Stimulated activated CD4-positive, alpha-beta T cell treated with anti-CD3 and anti-CD28 coated beads, Interleukin-4, amount 100 ng/mL, for 1 hour (primary cell): ENCODE measurements around the gene B3GNT8.
"Not testable (repeated sequence)": the region's sequence is repeated elsewhere in the genome, so short reads cannot be mapped to it uniquely, and the experiment has no call there.

Source experiments
- DNase-seq: peaks from one replicate; pipeline ENCODE4 v3.0.0-alpha.2; 2020

Gene B3GNT8, protein sequence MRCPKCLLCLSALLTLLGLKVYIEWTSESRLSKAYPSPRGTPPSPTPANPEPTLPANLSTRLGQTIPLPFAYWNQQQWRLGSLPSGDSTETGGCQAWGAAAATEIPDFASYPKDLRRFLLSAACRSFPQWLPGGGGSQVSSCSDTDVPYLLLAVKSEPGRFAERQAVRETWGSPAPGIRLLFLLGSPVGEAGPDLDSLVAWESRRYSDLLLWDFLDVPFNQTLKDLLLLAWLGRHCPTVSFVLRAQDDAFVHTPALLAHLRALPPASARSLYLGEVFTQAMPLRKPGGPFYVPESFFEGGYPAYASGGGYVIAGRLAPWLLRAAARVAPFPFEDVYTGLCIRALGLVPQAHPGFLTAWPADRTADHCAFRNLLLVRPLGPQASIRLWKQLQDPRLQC

DNA sequence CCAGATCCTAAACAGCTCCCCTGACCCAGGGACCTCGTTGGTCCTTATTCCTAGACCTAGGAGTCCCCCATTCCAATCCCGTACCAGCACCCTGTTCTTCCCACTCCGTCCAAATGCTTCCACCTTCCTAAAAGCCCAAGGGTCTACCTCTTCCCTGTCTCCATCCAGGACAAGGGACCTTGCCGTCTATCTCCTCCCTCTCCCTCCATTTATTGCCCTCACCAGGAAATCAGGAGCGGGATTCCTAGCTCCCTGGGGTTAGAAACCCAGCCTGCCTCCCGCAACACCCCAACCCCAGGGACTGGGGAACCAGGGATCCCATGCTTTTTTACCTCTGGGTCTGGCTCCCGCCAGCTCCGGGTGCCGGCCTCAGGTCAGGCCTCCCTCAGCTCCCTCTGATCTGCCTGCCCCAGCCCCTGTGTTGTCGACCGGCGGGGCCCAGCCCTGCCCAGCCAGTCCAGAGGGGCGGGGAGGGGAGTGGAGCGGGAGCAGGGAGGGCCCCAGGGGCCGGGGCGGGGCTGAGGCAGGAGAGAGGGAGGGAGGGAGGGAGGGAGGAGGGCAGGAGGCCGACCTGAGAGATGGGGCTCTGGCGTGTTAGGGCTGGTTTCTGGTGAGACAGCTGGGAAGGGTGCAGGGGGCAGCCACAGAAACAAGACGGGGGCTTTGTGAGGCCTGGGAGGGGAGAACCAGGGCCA lies at the start of gene B3GNT8:
Gene B3GNT8, minus strand, starts transcription at position 423 of the 695 bp plus-strand sequence. CDS start 596 bp downstream, outside the sequence.
- DNase-seq, result peak; percentile 45

GRCh38 chr19:41476583-41476982 lies 49.4 kb upstream of the B3GNT8 start:
- DNase-seq, result no peak

GRCh38 chr19:41463257-41464256 lies 36.4 kb upstream of the B3GNT8 start:
- not testable (repeated sequence) for DNase-seq

DNA sequence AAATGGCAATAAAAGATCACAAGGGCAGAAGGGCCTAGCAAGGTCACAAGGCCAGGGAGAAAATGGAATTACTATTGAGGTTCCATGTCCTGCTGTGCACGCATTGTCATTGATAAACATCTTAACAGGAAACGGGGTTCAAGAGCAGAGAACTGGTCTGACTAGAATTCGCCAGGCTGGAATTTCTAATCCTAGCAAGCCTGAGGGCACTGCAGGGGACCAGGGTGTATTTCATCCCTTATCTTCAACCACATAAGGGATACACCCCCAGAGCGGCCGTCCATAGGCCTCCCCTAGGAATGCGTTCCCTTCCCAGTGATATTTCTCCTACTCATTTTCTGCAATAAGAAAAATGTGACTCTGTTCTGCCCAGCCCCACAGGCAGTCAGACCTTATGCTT lies 35.3 kb upstream of the B3GNT8 start:
- no peak for DNase-seq

GRCh38 chr19:41457241-41457640 lies 30.1 kb upstream of the B3GNT8 start:
- no peak for DNase-seq

DNA sequence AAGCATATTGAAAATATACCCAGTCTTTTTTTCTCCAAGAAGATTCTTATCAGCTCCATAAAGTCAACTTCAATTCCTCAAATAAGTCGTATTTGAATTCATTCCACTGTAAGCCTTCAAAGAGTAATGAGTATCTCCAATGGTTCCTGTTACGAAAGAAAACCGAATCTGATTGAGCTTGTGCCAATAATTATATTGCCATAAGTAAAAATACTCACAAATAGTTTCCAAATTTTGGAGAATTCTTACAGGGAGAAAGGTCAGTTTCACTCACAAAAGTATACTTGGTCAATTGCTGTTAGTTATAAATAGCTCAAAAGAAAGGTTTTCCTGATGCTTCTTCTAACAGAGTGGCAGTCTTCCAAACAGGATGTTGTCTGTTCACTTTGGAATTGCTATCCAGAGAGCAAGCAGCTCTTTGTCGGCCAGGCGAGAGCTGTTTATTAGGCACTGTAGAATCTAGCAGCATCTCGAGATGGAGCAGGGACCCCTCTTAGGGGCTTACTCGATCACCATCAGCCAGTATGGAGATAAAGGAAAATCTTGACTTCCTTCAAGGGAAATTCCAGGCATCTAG lies 29.3 kb upstream of the B3GNT8 start:
- DNase-seq, result no peak

DNA sequence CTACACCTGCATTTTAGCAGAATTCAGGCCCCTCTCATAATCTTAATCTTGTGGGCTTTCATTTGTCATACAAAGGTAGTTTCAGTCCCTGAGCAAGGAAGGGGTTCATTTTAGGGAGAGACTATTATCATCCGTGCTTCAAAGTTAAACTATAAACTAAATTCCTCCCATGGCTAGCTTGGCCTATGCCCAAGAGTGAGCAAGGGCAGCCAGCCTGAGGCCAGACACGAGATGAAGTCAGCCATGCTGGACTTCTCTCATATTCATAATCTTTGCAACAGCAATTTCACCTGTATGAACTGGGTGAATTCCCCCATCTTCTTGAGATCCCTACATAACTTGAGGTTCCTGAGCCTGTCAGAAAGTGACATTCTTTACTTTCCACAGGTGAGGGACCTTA lies 28.8 kb upstream of the B3GNT8 start:
- no peak for DNase-seq

DNA sequence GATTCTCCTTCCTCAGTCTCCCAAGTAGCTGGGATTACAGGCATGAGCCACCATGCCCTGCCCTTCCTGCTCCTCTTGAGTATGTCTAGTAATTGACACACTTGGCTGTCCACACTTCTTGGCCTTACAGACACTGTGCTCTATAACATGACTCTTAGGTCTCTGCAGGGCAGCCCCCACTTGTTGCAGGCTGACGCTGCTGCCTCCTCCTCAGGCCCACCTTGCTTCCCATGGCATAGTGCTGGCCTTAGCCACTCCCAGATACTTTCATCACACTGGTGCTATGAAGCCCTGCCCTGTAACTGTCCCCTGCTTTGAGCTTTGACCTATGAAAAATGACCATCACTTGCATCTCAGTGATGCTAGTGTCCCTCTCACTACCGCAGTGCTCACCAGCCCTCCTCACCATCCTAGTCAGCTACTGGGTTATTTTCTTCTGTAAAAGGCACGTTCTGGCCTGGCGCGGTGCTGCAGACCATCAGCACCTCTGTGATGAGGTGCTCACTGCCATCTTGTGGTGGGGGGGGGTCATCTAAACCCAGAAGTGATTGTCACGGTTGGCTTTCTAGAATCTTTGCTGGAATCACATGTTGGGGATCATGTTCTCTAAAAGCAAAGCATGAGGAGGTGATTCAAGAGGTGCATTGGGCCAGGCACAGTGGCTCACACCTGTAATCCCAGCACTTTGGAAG lies 25.6 kb upstream of the B3GNT8 start:
- no peak for DNase-seq

GRCh38 chr19:41449865-41450178 lies 22.6 kb upstream of the B3GNT8 start:
- DNase-seq, result no peak

DNA sequence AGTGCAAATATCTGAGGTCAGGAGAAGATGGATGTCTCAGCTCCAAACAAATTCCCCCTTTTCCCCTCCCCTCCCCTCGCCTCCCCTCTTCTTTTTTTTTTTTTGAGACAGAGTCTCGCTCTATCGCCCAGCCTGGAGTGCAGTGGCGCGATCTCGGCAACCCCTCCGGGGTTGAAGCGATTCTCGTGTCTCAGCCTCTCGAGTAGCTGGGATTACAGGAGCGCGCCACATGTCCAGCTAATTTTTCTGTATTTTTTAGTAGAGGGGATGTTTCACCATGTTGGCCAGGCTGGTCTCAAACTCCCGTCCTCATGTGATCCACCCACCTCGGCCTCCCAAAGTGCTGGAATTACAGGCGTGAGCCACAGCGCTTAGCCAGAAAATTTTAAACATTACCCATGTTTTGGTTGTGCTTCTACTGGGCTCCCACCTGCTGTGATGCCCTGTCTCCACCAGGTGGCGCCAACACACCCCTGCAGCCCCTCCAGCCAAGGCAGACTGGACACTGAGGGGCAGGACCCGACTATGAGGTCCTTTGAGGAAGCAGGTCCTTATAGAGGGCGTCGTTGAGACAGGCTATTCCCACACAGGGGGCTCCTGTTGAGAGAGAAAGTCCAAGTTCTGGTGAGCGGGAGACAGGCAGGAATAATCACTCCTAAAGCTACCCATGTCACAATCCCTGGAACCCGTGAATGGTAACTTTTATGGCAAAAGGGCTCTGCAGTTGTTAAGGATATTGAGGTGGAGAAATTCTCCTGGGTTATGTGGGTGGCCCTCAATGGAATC lies 22.1 kb upstream of the B3GNT8 start:
- DNase-seq, result peak; percentile 70

DNA sequence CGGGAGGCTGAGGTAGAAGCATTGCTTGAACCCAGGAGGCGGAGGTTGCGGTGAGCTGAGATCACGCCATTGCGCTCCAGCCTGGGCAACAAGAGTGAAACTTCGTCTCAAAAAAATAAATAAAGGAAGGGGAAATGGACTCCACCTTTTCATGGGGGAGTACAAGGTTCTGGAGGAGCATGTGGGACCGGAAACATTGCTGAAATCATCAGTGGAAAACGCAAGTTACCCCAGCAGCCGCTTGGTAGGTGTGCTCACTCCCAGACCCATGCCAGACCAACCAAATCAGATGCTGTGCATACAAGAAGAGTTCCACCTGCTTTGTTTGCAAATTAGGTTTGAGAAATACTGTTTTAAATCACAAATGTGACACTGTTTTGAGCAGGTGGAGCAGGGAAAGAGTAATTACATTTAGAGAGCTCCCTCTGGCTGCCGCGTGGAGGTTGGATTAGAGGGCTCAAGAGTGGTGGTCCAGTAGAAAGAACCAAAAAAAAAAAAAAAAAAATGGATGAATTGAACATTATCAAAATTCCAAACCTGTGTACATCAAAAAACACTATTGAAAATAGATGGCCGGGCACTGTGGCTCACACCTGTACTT lies 20.7 kb upstream of the B3GNT8 start:
- no peak for DNase-seq

DNA sequence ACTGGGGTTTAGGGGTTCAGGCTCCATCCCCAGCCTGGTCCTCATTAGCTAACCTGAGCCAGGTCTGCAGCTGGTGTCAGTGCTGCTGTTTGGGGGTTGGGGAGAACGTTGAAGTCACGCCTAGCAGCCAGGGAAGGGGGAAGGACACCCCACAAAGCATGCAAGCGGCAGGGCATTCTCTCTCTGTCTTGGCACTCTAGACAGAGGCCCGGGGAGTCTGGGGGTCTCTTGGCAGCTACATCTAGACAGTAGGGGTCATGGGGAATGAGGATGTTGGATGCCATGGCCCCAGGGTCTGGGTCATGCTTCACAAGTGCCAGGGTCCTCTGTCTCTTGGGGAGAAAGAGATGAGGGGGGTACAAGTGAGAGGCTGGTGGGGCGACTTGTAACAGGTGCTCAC lies 18.4 kb upstream of the B3GNT8 start:
- no peak for DNase-seq

DNA sequence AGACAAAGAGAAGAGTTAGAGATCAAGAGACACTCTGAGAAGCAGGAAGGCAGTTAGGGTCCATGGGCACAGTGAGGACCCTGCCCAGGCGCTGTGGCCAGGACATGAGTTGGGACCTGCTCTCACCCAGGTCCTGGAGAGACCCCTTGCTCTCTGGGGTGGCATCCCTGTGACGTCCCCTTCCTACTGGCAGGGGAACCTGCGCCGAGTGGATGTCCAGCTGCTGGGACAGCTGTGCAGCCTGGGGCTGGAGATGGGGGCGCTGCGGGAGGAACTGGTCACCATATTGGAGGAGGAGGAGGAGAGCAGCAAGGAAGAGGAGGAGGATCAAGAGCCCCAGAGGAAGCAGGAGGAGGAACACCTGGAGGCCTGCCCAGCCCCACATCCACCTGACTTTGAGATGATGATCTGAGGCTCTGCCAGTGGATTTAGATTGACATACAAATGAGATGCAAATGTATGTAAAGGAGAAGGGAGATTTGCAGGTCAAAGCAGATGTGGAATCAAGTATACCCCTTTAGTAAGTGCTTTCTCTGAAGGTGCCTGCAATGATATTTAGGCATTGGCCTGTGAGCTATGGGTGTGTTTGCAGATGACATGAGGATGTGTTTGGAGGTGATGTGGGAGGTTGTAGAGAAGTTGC lies 16.8 kb upstream of the B3GNT8 start:
- no peak for DNase-seq

DNA sequence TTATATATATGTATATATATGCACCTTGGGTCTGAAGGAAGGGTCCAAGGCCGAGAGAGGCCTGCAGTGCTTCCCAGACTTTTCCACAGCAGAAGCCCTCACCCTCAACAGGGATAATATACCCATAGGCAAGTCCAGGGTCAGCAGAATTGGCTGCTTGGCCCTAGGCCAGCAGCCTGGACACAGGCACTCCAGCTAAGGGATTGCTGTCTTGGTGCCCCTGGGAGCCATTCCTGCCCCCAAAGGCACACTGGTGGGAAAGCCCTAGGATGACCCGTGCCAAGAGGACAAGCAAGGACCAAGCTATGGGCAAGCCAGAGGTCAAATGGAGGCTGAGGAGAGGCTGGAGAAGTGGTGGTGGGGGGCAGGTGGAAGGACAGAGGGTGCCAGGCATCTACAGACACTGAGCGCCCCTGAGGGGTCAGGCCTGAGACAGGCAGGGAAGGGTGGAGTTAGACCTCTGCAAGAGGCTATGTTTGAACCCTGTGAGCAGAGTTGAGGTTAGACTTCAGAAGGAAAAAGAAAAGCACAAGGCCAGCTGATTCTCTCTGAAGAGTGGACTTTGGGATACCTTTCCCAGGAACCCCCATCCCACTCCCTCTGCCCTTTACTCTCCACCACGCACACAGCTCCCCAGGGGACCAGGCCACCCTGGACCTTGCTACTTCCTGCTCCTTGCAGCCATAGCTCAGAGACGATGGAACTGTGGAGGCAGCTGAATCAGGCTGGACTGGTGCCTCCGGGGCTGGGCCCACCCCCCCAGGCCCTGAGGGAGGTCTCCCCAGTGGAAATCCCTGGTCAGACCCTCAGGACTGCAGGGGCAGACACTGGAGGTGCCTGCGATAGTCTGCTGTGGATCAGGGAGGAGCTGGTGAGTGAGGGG lies 15.5 kb upstream of the B3GNT8 start, which contains the start of gene ERICH4:
Gene ERICH4, plus strand, starts transcription at position 684 of the 883 bp plus-strand sequence. Its CDS starts 14 bp downstream, at position 698.
- DNase-seq, result no peak

DNA sequence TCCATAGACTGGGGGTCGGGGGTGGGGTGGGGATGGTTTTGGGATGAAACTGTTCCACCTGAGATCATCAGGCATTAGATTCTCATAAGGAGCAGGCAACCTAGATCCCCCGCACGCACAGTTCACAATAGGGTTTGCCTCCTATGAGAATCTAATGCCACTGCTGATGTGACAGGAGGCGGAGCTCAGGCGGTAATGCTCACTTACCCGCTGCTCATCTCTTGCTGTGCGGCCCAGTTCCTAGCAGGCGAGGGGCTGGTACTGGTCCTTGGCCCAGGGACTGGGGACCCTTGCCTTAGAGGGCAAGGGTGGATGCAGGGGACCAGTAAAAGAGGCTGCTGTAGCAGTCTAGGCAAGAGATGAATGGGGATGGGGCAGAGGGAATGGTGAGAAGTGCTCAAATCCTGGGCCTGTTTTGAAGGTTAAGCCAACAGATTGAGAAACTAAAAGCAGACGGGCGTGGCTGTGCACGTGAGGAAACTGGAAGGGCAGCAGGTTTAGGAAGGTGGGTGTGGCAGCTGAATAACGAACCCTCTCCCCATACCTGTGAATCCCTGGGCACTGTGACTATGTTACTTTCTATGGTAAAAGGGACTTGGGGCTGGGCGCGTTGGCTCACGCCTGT lies 14.3 kb upstream of the B3GNT8 start:
- no peak for DNase-seq

DNA sequence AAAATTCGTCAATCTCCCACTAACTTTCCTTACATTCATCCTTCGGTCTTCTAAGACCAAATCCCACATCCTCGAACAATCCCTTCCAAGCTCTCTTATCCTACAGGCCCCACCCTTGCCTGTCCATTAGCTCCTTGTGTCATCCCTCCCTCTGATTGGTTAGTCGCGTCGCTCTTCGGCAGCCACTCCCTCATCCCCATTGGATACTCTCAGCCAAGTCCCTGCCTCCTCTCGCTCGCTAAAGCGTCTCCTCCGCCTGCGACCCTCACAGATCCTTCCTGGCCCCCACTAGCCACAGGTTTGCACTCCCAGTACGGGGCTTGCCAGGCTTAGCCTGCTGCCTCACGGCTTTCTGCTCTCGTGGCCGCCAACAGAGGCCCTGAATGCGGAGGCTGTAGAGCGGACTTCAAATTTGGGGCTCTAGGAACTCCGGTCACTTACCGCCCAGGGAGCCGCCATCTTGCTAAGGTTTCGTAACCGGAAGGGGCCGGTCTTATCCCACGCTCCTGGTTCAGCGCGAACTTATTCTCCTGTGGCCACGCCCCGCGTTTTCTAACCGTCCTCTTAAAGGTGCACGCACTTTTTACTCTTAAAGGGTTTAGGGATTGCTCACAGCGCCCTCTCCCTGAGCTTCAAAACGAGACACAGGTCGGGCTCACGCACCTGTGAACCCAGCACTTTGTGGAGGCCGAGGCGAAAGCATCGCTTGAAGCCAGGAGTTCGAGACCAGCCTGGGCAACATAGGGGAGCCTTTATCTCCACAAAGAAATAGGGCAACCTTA lies 12.5 kb upstream of the B3GNT8 start, which contains the start of gene DMAC2:
Gene DMAC2, minus strand, starts transcription at position 472 of the 782 bp plus-strand sequence. Its CDS starts 13 bp downstream, at position 459.
- peak; percentile 96 for DNase-seq

DNA sequence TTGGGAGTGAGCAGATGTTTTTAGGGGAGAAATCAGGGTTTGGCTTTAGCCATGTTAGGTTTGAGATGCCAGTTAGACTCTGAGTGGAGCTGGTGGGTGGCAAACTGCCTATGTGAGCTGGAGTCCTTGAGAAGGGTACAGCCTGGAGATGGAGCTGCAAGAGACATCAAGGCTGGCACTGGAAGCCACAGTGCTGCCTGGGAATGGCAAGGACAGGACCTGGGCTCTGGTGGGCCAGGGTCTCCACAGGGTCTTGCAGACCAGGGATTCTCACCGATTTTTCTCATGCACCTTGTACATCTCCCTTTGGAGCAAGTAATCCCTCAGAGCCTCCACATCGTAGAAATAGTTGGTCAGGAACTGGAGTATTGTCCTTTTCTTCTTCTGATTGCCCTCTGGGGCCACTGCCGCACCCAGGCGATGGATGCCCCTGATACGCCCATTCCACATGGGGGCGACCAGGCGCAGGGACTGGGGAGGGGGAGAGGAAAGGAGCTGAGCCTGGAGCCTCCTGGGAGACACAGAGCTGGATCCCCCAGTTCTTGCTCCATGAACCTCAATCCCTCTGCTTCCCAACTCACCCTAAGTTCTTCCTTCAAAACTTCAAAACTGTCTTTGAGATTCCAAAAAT lies 10.9 kb upstream of the B3GNT8 start:
- no peak for DNase-seq

DNA sequence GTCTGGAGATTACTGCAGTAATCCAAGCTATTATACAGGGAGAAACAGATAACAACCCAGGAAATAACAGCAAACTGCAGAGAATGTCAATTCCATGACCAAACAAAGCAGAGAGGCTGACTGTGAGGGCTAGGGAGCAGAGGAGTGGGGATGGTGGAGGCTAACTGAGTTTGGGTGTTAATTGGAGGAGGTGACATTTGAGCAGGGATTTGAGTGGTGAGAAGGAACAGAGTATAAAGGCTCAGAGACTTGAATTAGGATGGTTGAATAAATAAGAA lies 9.4 kb upstream of the B3GNT8 start:
- no peak for DNase-seq
